Left lung (tissue), 10 donors: Measurements from ENCODE around the gene NID2. TPM values are rescaled to one million over a fixed set of nuclear protein-coding genes. Genes with fewer than 3 reads are reported as not detected.
A peak's percentile ranks its signal among the peaks of the same experiment; 100 is the strongest.

ENCODE experiments used
- ATAC-seq: fragments of 200-7000 bp; cut with Tn5 transposase; one replicate; pipeline ENCODE4 v1.9.1; 2020; ENCODE audit warnings: moderate library complexity
- DNase-seq, 4 donors: peaks; one replicate each; pipeline ENCODE4 v3.0.0-alpha.2; 2013 to 2020
- H3K27ac ChIP-seq, 2 donors: fragments of 200-600 bp; sonication (generic) in 1 of 2; one replicate each; pipeline versions ENCODE4 v1.5.0 to v1.8.0; 2020 to 2021
- H3K27me3 ChIP-seq, 2 donors: fragments of 200-600 bp; sonication (generic) in 1 of 2; one replicate each; pipeline versions ENCODE4 v1.5.0 to v1.8.0; 2020 to 2021
- H3K36me3 ChIP-seq, 2 donors: fragments of 200-600 bp; sonication (generic) in 1 of 2; one replicate each; pipeline versions ENCODE4 v1.5.0 to v1.8.0; 2020 to 2021
- H3K4me1 ChIP-seq, 2 donors: fragments of 200-600 bp; one replicate each; pipeline ENCODE4 v1.8.0; 2021
- H3K4me3 ChIP-seq, 2 donors: fragments of 200-600 bp; sonication (generic) in 1 of 2; one replicate each; pipeline versions ENCODE4 v1.5.0 to v1.8.0; 2020 to 2021; ENCODE audit warnings: mild to moderate bottlenecking in 1 of 2
- H3K9me3 ChIP-seq, 2 donors: fragments of 200-600 bp; sonication (generic) in 1 of 2; one replicate each; pipeline versions ENCODE4 v1.5.0 to v1.8.0; 2020 to 2021
- CTCF ChIP-seq, 2 donors: fragments of 200-600 bp; sonication (generic) in 1 of 2; IDR thresholded peaks; one replicate each; pipeline versions ENCODE4 v1.5.0 to v1.8.0; 2021; ENCODE audit warnings: antibody characterized with exemption in 2 of 2
- intact Hi-C, 2 donors: fragments of 100-400 bp; cut with DNase I; formaldehyde crosslinking; loops; one replicate each; pipeline versions ENCODE4 v1.11.2 to v1.14.2; 2022
- polyA plus RNA-seq, 6 donors: library from polyadenylated mRNA; unstranded; fragments of 120-200 nt; gene quantifications; one replicate each; pipeline ENCODE4 v1.2.1, GENCODE V29; 2013; ENCODE audit not compliant: insufficient read length in 6 of 6
- total RNA-seq, 2 donors: library from RNA; stranded (reverse); fragmentation: NEBNext Ultra II Directional; extraction: Animal tissue kit (Norgen Biotek cat#: 25700); gene quantifications; one replicate each; pipeline ENCODE4 v1.2.1, GENCODE V29; 2021
- donor health status: DM: no; HTN: yes; CAD: no.
- donor health status: DM: no; HTN: no; CAD: no.

Gene NID2
- total and polyA plus RNA-seq, 8 donors, result 25.0 to 593 (median 235) TPM

- no peak for TF ChIP-seq CTCF (IDR thresholded peaks at IDR 0.05)
- ATAC-seq (no peak), DNase-seq (no peak)
- H3K4me1 ChIP-seq, result no peaks in the 10 kb centered on the region
- intact Hi-C loops, result no loop called here
- no peaks in the 10 kb centered on the region for H3K27me3 ChIP-seq
- no peaks in the 10 kb centered on the region for H3K36me3 ChIP-seq
- H3K27ac ChIP-seq, result no peak overlapping the region
- no peaks in the 10 kb centered on the region for H3K9me3 ChIP-seq
- H3K4me3 ChIP-seq, result no peak overlapping the region
These were observed 43.6 kb upstream of the NID2 start for GRCh38 chr14:52112336-52113018.

GRCh38 chr14:52111583-52111982 is 42.7 kb upstream of the NID2 start:
- H3K36me3 ChIP-seq, result no peaks in the 10 kb centered on the region
- DNase-seq (no peak), ATAC-seq (no peak)
- H3K27ac ChIP-seq, result no peak overlapping the region
- no peak for TF ChIP-seq CTCF (IDR thresholded peaks at IDR 0.05)
- intact Hi-C loops, result no loop called here
- H3K4me1 ChIP-seq, result no peaks in the 10 kb centered on the region
- H3K4me3 ChIP-seq, result no peak overlapping the region
- no peaks in the 10 kb centered on the region for H3K27me3 ChIP-seq
- H3K9me3 ChIP-seq, result no peaks in the 10 kb centered on the region

GRCh38 chr14:52110441-52111086 is 41.7 kb upstream of the NID2 start:
- H3K27me3 ChIP-seq, result no peaks in the 10 kb centered on the region
- no peak overlapping the region for H3K4me3 ChIP-seq
- H3K4me1 ChIP-seq, result no peaks in the 10 kb centered on the region
- H3K9me3 ChIP-seq, result no peaks in the 10 kb centered on the region
- DNase-seq (peak in 1 of 4 donors; percentile 17), ATAC-seq (no peak)
- intact Hi-C loops, result no loop called here
- no peak overlapping the region for H3K27ac ChIP-seq
- TF ChIP-seq CTCF (IDR thresholded peaks at IDR 0.05), result no peak
- no peaks in the 10 kb centered on the region for H3K36me3 ChIP-seq

GRCh38 chr14:52108823-52109222 is 40.0 kb upstream of the NID2 start:
- intact Hi-C loops, result no loop called here
- Histone ChIP-seq H3K9me3 (no peaks in the 10 kb centered on the region), H3K4me1 (no peaks in the 10 kb centered on the region), H3K27me3 (no peaks in the 10 kb centered on the region), H3K27ac (no peak overlapping the region), H3K4me3 (no peak overlapping the region), H3K36me3 (no peaks in the 10 kb centered on the region)
- DNase-seq, result no peak
- TF ChIP-seq CTCF (IDR thresholded peaks at IDR 0.05), result no peak
- ATAC-seq, result no peak

- DNase-seq (no peak), ATAC-seq (no peak)
- intact Hi-C loops, result no loop called here
- Histone ChIP-seq H3K27me3 (no peaks in the 10 kb centered on the region), H3K36me3 (no peaks in the 10 kb centered on the region), H3K4me3 (no peak overlapping the region), H3K27ac (no peak overlapping the region), H3K4me1 (no peaks in the 10 kb centered on the region), H3K9me3 (no peaks in the 10 kb centered on the region)
- TF ChIP-seq CTCF (IDR thresholded peaks at IDR 0.05), result no peak
These were observed 38.0 kb upstream of the NID2 start for GRCh38 chr14:52106840-52107239.
